ENCODE data around the gene RASGRF2.

DNA sequence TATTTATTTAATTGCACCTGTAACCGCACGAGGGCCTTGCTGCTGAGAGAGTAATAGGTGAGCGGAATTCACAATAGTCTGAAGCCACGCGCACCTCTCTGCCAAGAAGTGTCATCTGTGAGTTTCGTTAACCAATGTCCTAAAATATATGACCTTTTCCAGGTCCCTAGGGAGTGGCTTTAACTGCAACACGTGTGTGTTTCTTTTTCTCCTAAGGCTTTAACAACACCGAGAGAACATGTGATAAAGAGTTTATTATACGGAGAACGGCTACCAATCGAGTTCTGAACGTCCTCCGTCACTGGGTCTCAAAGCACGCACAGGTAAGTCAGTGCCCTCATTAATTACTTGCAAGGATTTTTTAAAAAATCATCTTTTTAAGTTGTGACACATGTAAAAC, 219.8 kb downstream of the RASGRF2 start:
- TF ChIP-seq GATA1 (IDR thresholded peaks at IDR 0.05; ENCODE audit: low read depth, low read length) (no peak), POLR2A (IDR thresholded peaks at IDR 0.05; ENCODE audit: low read length) (no peak)
